Measurements from ENCODE around the gene PBRM1.

Gene PBRM1

GRCh38 chr3:52514576-52514975, 171.1 kb downstream of the PBRM1 start:
- TF ChIP-seq CTCF (IDR thresholded peaks at IDR 0.05; ENCODE audit: control insufficient read depth, extremely low read depth, insufficient read depth): no peak
- DNase-seq (ENCODE audit: low read depth): no peak
- no peak overlapping the region for H3K4me3 ChIP-seq (ENCODE audit: low read depth, low read length)

DNA sequence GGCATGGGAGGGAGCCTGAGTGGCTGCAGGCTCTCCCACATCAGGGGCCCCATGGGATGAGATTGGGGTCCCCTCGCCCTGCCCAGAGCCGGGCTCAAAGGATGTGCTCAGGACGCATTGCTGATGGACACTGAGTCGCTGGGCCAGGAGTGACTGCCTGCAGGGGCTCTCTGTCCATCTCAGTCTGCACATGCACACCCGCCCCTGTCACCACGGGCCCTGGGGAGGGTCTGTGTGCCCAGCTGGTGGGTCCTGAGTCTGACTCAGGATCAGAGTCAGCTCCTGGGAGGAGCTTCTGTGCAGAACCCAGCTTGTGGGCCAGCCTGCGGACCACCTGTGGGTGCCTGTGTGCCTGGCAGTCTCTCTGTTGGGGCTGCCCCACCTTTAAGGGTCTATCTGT, 172.4 kb downstream of the PBRM1 start:
- H3K4me3 ChIP-seq (ENCODE audit: low read depth, low read length): no peak overlapping the region
- no peak for TF ChIP-seq CTCF (IDR thresholded peaks at IDR 0.05; ENCODE audit: control insufficient read depth, extremely low read depth, insufficient read depth)
- DNase-seq (ENCODE audit: low read depth): no peak

- no peak overlapping the region for H3K4me3 ChIP-seq (ENCODE audit: low read depth, low read length)
- TF ChIP-seq CTCF (IDR thresholded peaks at IDR 0.05; ENCODE audit: control insufficient read depth, extremely low read depth, insufficient read depth): no peak
- no peak for DNase-seq (ENCODE audit: low read depth)
Measured at GRCh38 chr3:52512727-52513126, 173.0 kb downstream of the PBRM1 start.

GRCh38 chr3:52512105-52512504, 173.6 kb downstream of the PBRM1 start:
- no peak for TF ChIP-seq CTCF (IDR thresholded peaks at IDR 0.05; ENCODE audit: control insufficient read depth, extremely low read depth, insufficient read depth)
- H3K4me3 ChIP-seq (ENCODE audit: low read depth, low read length): no peak overlapping the region
- DNase-seq (ENCODE audit: low read depth): no peak

- no peak for TF ChIP-seq CTCF (IDR thresholded peaks at IDR 0.05; ENCODE audit: control insufficient read depth, extremely low read depth, insufficient read depth)
- DNase-seq (ENCODE audit: low read depth): no peak
- H3K4me3 ChIP-seq (ENCODE audit: low read depth, low read length): no peak overlapping the region
Measured at GRCh38 chr3:52511509-52511908, 174.2 kb downstream of the PBRM1 start.

DNA sequence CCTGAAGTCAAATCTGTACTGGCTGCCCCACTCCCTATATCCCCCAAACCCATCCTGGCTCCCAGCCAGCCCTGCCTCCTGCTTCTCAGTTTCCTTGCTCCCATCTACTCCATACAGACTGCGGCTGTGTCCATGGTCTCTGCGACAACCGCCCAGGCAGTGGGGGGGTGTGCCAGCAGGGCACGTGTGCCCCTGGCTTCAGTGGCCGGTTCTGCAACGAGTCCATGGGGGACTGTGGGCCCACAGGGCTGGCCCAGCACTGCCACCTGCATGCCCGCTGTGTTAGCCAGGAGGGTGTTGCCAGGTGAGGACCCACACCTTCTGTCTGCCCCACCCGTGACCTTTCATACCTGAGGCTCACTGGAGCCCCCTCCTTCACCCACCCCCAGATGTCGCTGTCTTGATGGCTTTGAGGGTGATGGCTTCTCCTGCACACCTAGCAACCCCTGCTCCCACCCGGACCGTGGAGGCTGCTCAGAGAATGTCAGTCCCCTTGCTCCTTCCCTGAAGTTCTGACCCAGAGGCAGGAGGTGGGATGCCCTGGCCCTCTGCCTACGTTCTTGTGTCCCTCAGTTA, 175.9 kb downstream of the PBRM1 start:
- no peak for TF ChIP-seq CTCF (IDR thresholded peaks at IDR 0.05; ENCODE audit: control insufficient read depth, extremely low read depth, insufficient read depth)
- H3K4me3 ChIP-seq (ENCODE audit: low read depth, low read length): no peak overlapping the region
- DNase-seq (ENCODE audit: low read depth): no peak

- no peak for DNase-seq (ENCODE audit: low read depth)
- TF ChIP-seq CTCF (IDR thresholded peaks at IDR 0.05; ENCODE audit: control insufficient read depth, extremely low read depth, insufficient read depth): no peak
- H3K4me3 ChIP-seq (ENCODE audit: low read depth, low read length): no peak overlapping the region
Measured at GRCh38 chr3:52507359-52507758, 178.4 kb downstream of the PBRM1 start.

All from LNCaP clone FGC (cell line).